IMR-90 (cell line): ENCODE measurements around the gene LRG1. TPM values are rescaled to one million over a fixed set of nuclear protein-coding genes. Genes with fewer than 3 reads are reported as not detected.

Experiments
- ATAC-seq: fragments of 200-7000 bp; cut with Tn5 transposase; 2 replicates; pipeline ENCODE4 v1.9.1; 2020; ENCODE audit warnings: low read depth, mild to moderate bottlenecking, moderate library complexity
- BruUV-seq: library from RNA; stranded (reverse); fragments of 400-500 nt; replicated peaks from 2 replicates; lab custom pipeline; 2021; lab: Mats Ljungman, UMichigan
- CTCF ChIA-PET: fragments of 300-600 bp; formaldehyde crosslinking; extraction: SDS; loops from one replicate; lab custom pipeline; 2021; ENCODE audit warnings: antibody characterized with exemption; lab: Yijun Ruan, JAX
- POLR2A ChIA-PET: fragments of 300-600 bp; sonication (Branson Sonifier 250); formaldehyde crosslinking; loops from one replicate; lab custom pipeline; 2022; ENCODE audit warnings: antibody characterized with exemption; ENCODE audit not compliant: unreplicated experiment; lab: Charles Lee
- DNase-seq: peaks from one replicate; pipeline ENCODE4 v3.0.0; 2013
- H2AFZ ChIP-seq: replicated peaks from 2 replicates; pipeline ENCODE3; 2013; ENCODE audit warnings: low read length, mild to moderate bottlenecking; ENCODE audit not compliant: poor library complexity
- H2AK5ac ChIP-seq: 2 replicates; pipeline ENCODE4 v1.6.1; 2013; ENCODE audit warnings: low read depth, low read length, inconsistent platforms
- H2AK9ac ChIP-seq: replicated peaks from 2 replicates; pipeline ENCODE3; 2013; ENCODE audit warnings: mild to moderate bottlenecking, low read depth, low read length, moderate library complexity; ENCODE audit not compliant: poor library complexity
- H2BK120ac ChIP-seq: 2 replicates; pipeline ENCODE4 v1.6.1; 2013; ENCODE audit warnings: low read depth, low read length, inconsistent platforms
- H2BK15ac ChIP-seq: 3 replicates; pipeline ENCODE4 v1.6.1; 2013; ENCODE audit warnings: low read depth, low read length, inconsistent platforms
- H2BK20ac ChIP-seq: 2 replicates; pipeline ENCODE4 v1.6.1; 2013; ENCODE audit warnings: low read depth, mild to moderate bottlenecking, inconsistent platforms, low read length, moderate library complexity
- H2BK5ac ChIP-seq: 2 replicates; pipeline ENCODE4 v1.6.1; 2013; ENCODE audit warnings: mild to moderate bottlenecking, low read depth, low read length, inconsistent platforms; ENCODE audit not compliant: poor library complexity, severe bottlenecking
- H3K14ac ChIP-seq: replicated peaks from 2 replicates; pipeline ENCODE4 v1.6.1; 2013; ENCODE audit warnings: low read depth, low read length, inconsistent platforms
- H3K18ac ChIP-seq: 2 replicates; pipeline ENCODE4 v1.6.1; 2013; ENCODE audit warnings: low read depth, low read length, control low read depth
- H3K23ac ChIP-seq: 2 replicates; pipeline ENCODE4 v1.6.1; 2013; ENCODE audit warnings: low read depth, low read length, inconsistent platforms
- H3K27ac ChIP-seq: 2 replicates; pipeline ENCODE4 v1.5.1; 2013; ENCODE audit warnings: mild to moderate bottlenecking, control low read depth, low read length; ENCODE audit not compliant: insufficient read depth
- H3K27me3 ChIP-seq: 2 replicates; pipeline ENCODE4 v1.6.1; 2013; ENCODE audit warnings: low read length; ENCODE audit not compliant: control insufficient read depth, insufficient read depth
- H3K36me3 ChIP-seq: 2 replicates; pipeline ENCODE4 v1.6.1; 2013; ENCODE audit warnings: low read length, mixed read lengths; ENCODE audit not compliant: control insufficient read depth, insufficient read depth
- H3K4ac ChIP-seq: 2 replicates; pipeline ENCODE4 v1.6.1; 2013; ENCODE audit warnings: low read depth, low read length, inconsistent platforms
- H3K4me1 ChIP-seq: 2 replicates; pipeline ENCODE4 v1.6.1; 2013; ENCODE audit warnings: low read length, mixed read lengths; ENCODE audit not compliant: control insufficient read depth, insufficient read depth
- H3K4me2 ChIP-seq: 2 replicates; pipeline ENCODE4 v1.6.1; 2013; ENCODE audit warnings: low read depth, mild to moderate bottlenecking, control low read depth, low read length, moderate library complexity
- H3K4me3 ChIP-seq: 2 replicates; pipeline ENCODE4 v1.5.1; 2013; ENCODE audit warnings: low read depth, mild to moderate bottlenecking, control low read depth, low read length, moderate library complexity; ENCODE audit not compliant: insufficient read depth
- H3K56ac ChIP-seq: 2 replicates; pipeline ENCODE4 v1.6.1; 2013; ENCODE audit warnings: low read length, inconsistent platforms; ENCODE audit not compliant: insufficient read depth; ENCODE audit errors: extremely low read depth
- H3K79me1 ChIP-seq, 2 experiments: 2 replicates each; pipeline ENCODE4 v1.6.1; 2013; ENCODE audit warnings: low read length in 2 of 2, inconsistent platforms in 1 of 2, low read depth in 1 of 2
- H3K9ac ChIP-seq: 2 replicates; pipeline ENCODE4 v1.6.1; 2013; ENCODE audit warnings: low read depth, low read length, control low read depth
- H3K9me1 ChIP-seq: 2 replicates; pipeline ENCODE4 v1.6.1; 2013; ENCODE audit warnings: low read length, inconsistent platforms; ENCODE audit not compliant: insufficient read depth
- H3K9me3 ChIP-seq: 2 replicates; pipeline ENCODE4 v1.6.1; 2013; ENCODE audit warnings: low read length; ENCODE audit not compliant: control insufficient read depth, insufficient read depth
- H4K20me1 ChIP-seq: 2 replicates; pipeline ENCODE4 v1.6.1; 2013; ENCODE audit warnings: low read length, inconsistent platforms; ENCODE audit not compliant: insufficient read depth
- H4K5ac ChIP-seq: 2 replicates; pipeline ENCODE4 v1.6.1; 2013; ENCODE audit warnings: mild to moderate bottlenecking, low read depth, low read length, control low read depth
- H4K8ac ChIP-seq, 2 experiments: 2 replicates each; pipeline ENCODE4 v1.6.1; 2013; ENCODE audit warnings: low read depth in 2 of 2, low read length in 2 of 2, control low read depth in 1 of 2, inconsistent platforms in 1 of 2
- H4K91ac ChIP-seq: 2 replicates; pipeline ENCODE4 v1.6.1; 2013; ENCODE audit warnings: low read depth, low read length, inconsistent platforms; ENCODE audit not compliant: insufficient read depth
- BHLHE40 ChIP-seq: fragments of 150-350 bp; IDR thresholded peaks from 2 replicates; pipeline ENCODE4 v1.6.1; 2016; ENCODE audit warnings: mild to moderate bottlenecking, low read depth, low read length
- CHD1 ChIP-seq: IDR thresholded peaks from 2 replicates; pipeline ENCODE4 v1.6.1; 2012; ENCODE audit warnings: low read depth, low read length, improper control_type of control experiment
- ELK1 ChIP-seq: fragments of 150-350 bp; IDR thresholded peaks from 2 replicates; pipeline ENCODE4 v1.6.1; 2016; ENCODE audit warnings: low read depth, mild to moderate bottlenecking, low read length, moderate library complexity, borderline replicate concordance
- FOS ChIP-seq: fragments of 150-350 bp; IDR thresholded peaks from 2 replicates; pipeline ENCODE4 v1.6.1; 2016; ENCODE audit warnings: low read depth, low read length
- MAFK ChIP-seq: IDR thresholded peaks from 2 replicates; pipeline ENCODE4 v1.6.1; 2012; ENCODE audit warnings: low read depth, low read length, improper control_type of control experiment
- MAZ ChIP-seq: IDR thresholded peaks from 2 replicates; pipeline ENCODE4 v1.6.1; 2012; ENCODE audit warnings: low read depth, mild to moderate bottlenecking, low read length, improper control_type of control experiment, moderate library complexity, borderline replicate concordance
- MXI1 ChIP-seq: IDR thresholded peaks from 2 replicates; pipeline ENCODE4 v1.6.1; 2012; ENCODE audit warnings: low read depth, mild to moderate bottlenecking, low read length, moderate library complexity, borderline replicate concordance
- POLR2A ChIP-seq: IDR thresholded peaks from 2 replicates; pipeline ENCODE4 v1.6.1; 2012; ENCODE audit warnings: mild to moderate bottlenecking, low read depth, low read length
- RAD21 ChIP-seq: IDR thresholded peaks from 2 replicates; pipeline ENCODE4 v1.6.1; 2012; ENCODE audit warnings: low read length, improper control_type of control experiment
- RFX5 ChIP-seq: IDR thresholded peaks from 2 replicates; pipeline ENCODE4 v1.8.0; 2012; ENCODE audit warnings: low read depth, mild to moderate bottlenecking, low read length, moderate library complexity
- SMC3 ChIP-seq: fragments of 150-350 bp; IDR thresholded peaks from 2 replicates; pipeline ENCODE4 v1.6.1; 2016; ENCODE audit warnings: low read depth, mild to moderate bottlenecking, antibody characterized with exemption, low read length, moderate library complexity
- USF2 ChIP-seq: fragments of 150-350 bp; IDR thresholded peaks from 2 replicates; pipeline ENCODE4 v1.6.1; 2017; ENCODE audit warnings: mild to moderate bottlenecking, antibody characterized with exemption, low read length, low read depth
- WGBS, 2 experiments: methylation state at CpG; one replicate each; pipeline versions ENCODE4 v1.1.5 to v1.1.7; 2013; ENCODE audit warnings: missing lambda C conversion rate in 2 of 2; ENCODE audit not compliant: insufficient read length in 1 of 2; ENCODE audit errors: extremely low coverage in 2 of 2; 5-methylcytosine and 5-hydroxymethylcytosine counted together
- dilution Hi-C: fragments of 300-500 bp; cut with HindIII; formaldehyde crosslinking; loops from one replicate; pipeline ENCODE4 v1.14.3; 2018; ENCODE audit warnings: low sequenced_read_pairs; ENCODE audit not compliant: unreplicated experiment
- in situ Hi-C: fragments of 300-500 bp; cut with MboI; formaldehyde crosslinking; loops from 3 replicates; pipeline ENCODE4 v1.14.3; 2019; ENCODE audit warnings: low sequenced_read_pairs, inconsistent platforms, mixed read lengths
- intact Hi-C: fragments of 100-400 bp; cut with micrococcal nuclease; formaldehyde crosslinking; loops from 2 replicates; pipeline ENCODE4 v1.10.0; 2022
- polyA plus RNA-seq, 3 experiments: library from polyadenylated mRNA; depleted of rRNA; stranded (reverse); fragments of >200 nt; gene quantifications; 2 replicates each; pipeline ENCODE4 v1.2.3, GENCODE V29; 2012; ENCODE audit warnings: low replicate concordance in 1 of 3
- total RNA-seq: library from RNA; depleted of rRNA; stranded (reverse); fragments of >200 nt; gene quantifications from 2 replicates; pipeline ENCODE4 v1.2.3, GENCODE V29; 2012
- TF ChIP-seq, protein P1 (sequence below): conservative IDR thresholded peaks from 2 replicates; pipeline ENCODE4 v1.5.1; 2012; ENCODE audit warnings: mild to moderate bottlenecking, low read depth, low read length, improper control_type of control experiment

LRG1 gene
- total and polyA plus RNA-seq, 2 of the 4 experiments (the other 2 are of a cell fraction), result not detected

DNA sequence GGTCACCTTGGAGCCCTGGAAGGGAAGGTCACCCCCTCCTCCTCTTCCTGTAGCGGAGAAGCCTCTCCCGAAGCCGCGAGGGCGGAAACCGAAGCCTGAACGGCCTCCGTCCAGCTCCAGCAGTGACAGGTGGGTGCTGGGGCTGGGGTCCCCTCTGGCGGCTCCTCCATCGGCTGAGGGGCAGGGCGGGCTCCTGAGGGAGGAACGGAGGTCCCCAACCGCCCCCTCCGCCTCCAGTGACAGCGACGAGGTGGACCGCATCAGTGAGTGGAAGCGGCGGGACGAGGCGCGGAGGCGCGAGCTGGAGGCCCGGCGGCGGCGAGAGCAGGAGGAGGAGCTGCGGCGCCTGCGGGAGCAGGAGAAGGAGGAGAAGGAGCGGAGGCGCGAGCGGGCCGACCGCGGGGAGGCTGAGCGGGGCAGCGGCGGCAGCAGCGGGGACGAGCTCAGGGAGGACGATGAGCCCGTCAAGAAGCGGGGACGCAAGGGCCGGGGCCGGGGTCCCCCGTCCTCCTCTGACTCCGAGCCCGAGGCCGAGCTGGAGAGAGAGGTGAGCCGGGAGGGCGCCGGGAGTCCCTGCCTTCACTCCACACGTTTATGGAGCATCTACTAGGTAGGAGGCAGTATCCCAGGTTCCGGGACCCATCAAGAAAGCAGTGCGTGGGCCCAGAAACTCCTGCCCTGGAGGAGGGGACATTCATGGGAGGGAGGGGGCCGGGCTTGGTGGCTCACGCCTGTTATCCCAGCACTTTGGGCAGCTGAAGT lies 45.7 kb downstream of the LRG1 start:
- H3K23ac ChIP-seq, result no peak overlapping the region
- no peak overlapping the region for H4K8ac ChIP-seq
- no peaks in the 10 kb centered on the region for H3K4me1 ChIP-seq
- H3K9me1 ChIP-seq, result peaks cover 13% of the 10 kb centered on the region
- no peak overlapping the region for H4K91ac ChIP-seq
- H2BK20ac ChIP-seq, result no peak overlapping the region
- BruUV-seq, result no TSS peak
- ChIA-PET CTCF (no interaction called here), POLR2A (no interaction called here)
- peaks cover 14% of the 10 kb centered on the region; the same call in 1 of the 2 replicates for H4K20me1 ChIP-seq
- TF ChIP-seq RFX5 (no peak), BHLHE40 (no peak), CHD1 (no peak), USF2 (no peak), ELK1 (no peak), MAZ (no peak), FOS (no peak), MAFK (no peak), SMC3 (no peak), RAD21 (no peak), POLR2A (no peak), MXI1 (no peak)
- TF ChIP-seq, protein P1, sequence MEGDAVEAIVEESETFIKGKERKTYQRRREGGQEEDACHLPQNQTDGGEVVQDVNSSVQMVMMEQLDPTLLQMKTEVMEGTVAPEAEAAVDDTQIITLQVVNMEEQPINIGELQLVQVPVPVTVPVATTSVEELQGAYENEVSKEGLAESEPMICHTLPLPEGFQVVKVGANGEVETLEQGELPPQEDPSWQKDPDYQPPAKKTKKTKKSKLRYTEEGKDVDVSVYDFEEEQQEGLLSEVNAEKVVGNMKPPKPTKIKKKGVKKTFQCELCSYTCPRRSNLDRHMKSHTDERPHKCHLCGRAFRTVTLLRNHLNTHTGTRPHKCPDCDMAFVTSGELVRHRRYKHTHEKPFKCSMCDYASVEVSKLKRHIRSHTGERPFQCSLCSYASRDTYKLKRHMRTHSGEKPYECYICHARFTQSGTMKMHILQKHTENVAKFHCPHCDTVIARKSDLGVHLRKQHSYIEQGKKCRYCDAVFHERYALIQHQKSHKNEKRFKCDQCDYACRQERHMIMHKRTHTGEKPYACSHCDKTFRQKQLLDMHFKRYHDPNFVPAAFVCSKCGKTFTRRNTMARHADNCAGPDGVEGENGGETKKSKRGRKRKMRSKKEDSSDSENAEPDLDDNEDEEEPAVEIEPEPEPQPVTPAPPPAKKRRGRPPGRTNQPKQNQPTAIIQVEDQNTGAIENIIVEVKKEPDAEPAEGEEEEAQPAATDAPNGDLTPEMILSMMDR, result no peak
- H2BK5ac ChIP-seq, result no peak overlapping the region
- in situ Hi-C loops (no loop called here), dilution Hi-C loops (no loop called here), intact Hi-C loops (no loop called here)
- no peak overlapping the region for H2AFZ ChIP-seq
- H2BK120ac ChIP-seq, result no peak overlapping the region
- H3K14ac ChIP-seq, result no peak overlapping the region
- no peaks in the 10 kb centered on the region for H3K9me3 ChIP-seq
- H2AK9ac ChIP-seq, result no peak overlapping the region
- H3K79me1 ChIP-seq, result peaks cover 7 to 21% of the 10 kb centered on the region in 2 experiments
- H3K9ac ChIP-seq, result no peak overlapping the region
- no peak overlapping the region for H3K4ac ChIP-seq
- no peak overlapping the region for H4K5ac ChIP-seq
- no peak overlapping the region for H2BK15ac ChIP-seq
- no peak overlapping the region for H3K56ac ChIP-seq
- H3K18ac ChIP-seq, result no peak overlapping the region
- H3K27ac ChIP-seq, result no peak overlapping the region
- DNase-seq (no peak), ATAC-seq (no peak)
- H3K4me3 ChIP-seq, result no peak overlapping the region
- no peak overlapping the region for H3K4me2 ChIP-seq
- WGBS, 2 experiments, result 95% methylated on average over 21 of the region's 61 CpGs; no CpG with 5 or more reads in 1 of the 2 experiments
- H3K27me3 ChIP-seq, result no peaks in the 10 kb centered on the region
- no peak overlapping the region for H2AK5ac ChIP-seq
- peaks cover 74% of the 10 kb centered on the region for H3K36me3 ChIP-seq
